ENCODE measurements around the gene HYOU1.
"Not testable (repeated sequence)": the region's sequence is repeated elsewhere in the genome, so short reads cannot be mapped to it uniquely, and the experiment has no call there.

The HYOU1 gene

GRCh38 chr11:119018074-119018938 lies 38.7 kb downstream of the HYOU1 start, which contains the start of the genes RPS25 and TRAPPC4:
RPS25 (minus strand) TSS chr11:119018343; CDS start chr11:119018284, 59 bp downstream.
TRAPPC4 (plus strand) TSS chr11:119018766; CDS start chr11:119018796, 30 bp downstream.
- peak; percentile 92 to 94 for DNase-seq (ENCODE audit: low read depth in 2 of 2)

GRCh38 chr11:119017377-119017776 lies 39.6 kb downstream of the HYOU1 start:
- DNase-seq (ENCODE audit: low read depth in 2 of 2), result not testable (repeated sequence)

- no peak for DNase-seq (ENCODE audit: low read depth in 2 of 2)
Measured at GRCh38 chr11:119016216-119017009, 40.6 kb downstream of the HYOU1 start.

GRCh38 chr11:119015054-119015611 lies 41.9 kb downstream of the HYOU1 start:
- DNase-seq (ENCODE audit: low read depth in 2 of 2), result no peak

- DNase-seq (ENCODE audit: low read depth in 2 of 2), result no peak
Measured at GRCh38 chr11:119014209-119014924, 42.6 kb downstream of the HYOU1 start.

- no peak for DNase-seq (ENCODE audit: low read depth in 2 of 2)
Measured at GRCh38 chr11:119012629-119013170, 44.3 kb downstream of the HYOU1 start.

GRCh38 chr11:119011476-119012053 lies 45.4 kb downstream of the HYOU1 start:
- no peak for DNase-seq (ENCODE audit: low read depth in 2 of 2)

GRCh38 chr11:119006656-119007055 lies 50.3 kb downstream of the HYOU1 start:
- DNase-seq (ENCODE audit: low read depth in 2 of 2), result no peak

- no peak for DNase-seq (ENCODE audit: low read depth in 2 of 2)
Measured at GRCh38 chr11:119000906-119001305, 56.1 kb downstream of the HYOU1 start.

GRCh38 chr11:118998822-118999221 lies 58.2 kb downstream of the HYOU1 start:
- DNase-seq (ENCODE audit: low read depth in 2 of 2), result no peak

- no peak for DNase-seq (ENCODE audit: low read depth in 2 of 2)
Measured at GRCh38 chr11:118998388-118998717, 58.7 kb downstream of the HYOU1 start.

GRCh38 chr11:118997627-118998387 lies 59.2 kb downstream of the HYOU1 start, which contains the start of gene CENATAC:
CENATAC (plus strand) TSS chr11:118998138; CDS start chr11:118998198, 60 bp downstream.
- DNase-seq (ENCODE audit: low read depth in 2 of 2), result peak; percentile 90 to 95

GRCh38 chr11:118996926-118997626 lies 59.9 kb downstream of the HYOU1 start:
- peak; percentile 24 to 38 for DNase-seq (ENCODE audit: low read depth in 2 of 2)

Data from stimulated activated CD4-positive, alpha-beta T cell treated with anti-CD3 and anti-CD28 coated beads, Interleukin-15, amount 100 ng/mL, for 48 hours (primary cell).